H1 (cell line): ENCODE data around the gene KRTAP15-1. TPM values are rescaled to one million over a fixed set of nuclear protein-coding genes. Genes with fewer than 3 reads are reported as not detected.

Experiments used
- CTCF ChIA-PET: fragments of 300-600 bp; sonication (Branson Sonifier 250); formaldehyde crosslinking; loops from one replicate; lab custom pipeline; 2021; ENCODE audit not compliant: partially characterized antibody; lab: Charles Lee
- POLR2A ChIA-PET: fragments of 300-600 bp; sonication (Branson Sonifier 250); formaldehyde crosslinking; loops from one replicate; lab custom pipeline; 2021; ENCODE audit warnings: inconsistent platforms; ENCODE audit not compliant: partially characterized antibody; lab: Charles Lee
- DNase-seq, 2 experiments: peaks; one replicate each; pipeline versions ENCODE4 v3.0.0 to v3.0.0-alpha.2; 2010 to 2022; ENCODE audit warnings: low spot score in 2 of 2, low read depth in 1 of 2, mixed read lengths in 1 of 2
- FAIRE-seq: peaks from 2 replicates; lab custom pipeline; 2011; peaks lifted over from hg19 to GRCh38; lab: Jason Lieb, UNC
- H2AFZ ChIP-seq: 2 replicates; pipeline ENCODE4 v1.8.1; 2012; ENCODE audit warnings: low read length, inconsistent platforms
- H2AK5ac ChIP-seq: 2 replicates; pipeline ENCODE4 v1.6.1; 2013; ENCODE audit warnings: low read depth, low read length
- H2BK120ac ChIP-seq: replicated peaks from 2 replicates; pipeline ENCODE3; 2013; ENCODE audit warnings: low read depth, low read length, inconsistent platforms
- H2BK12ac ChIP-seq: 2 replicates; pipeline ENCODE4 v1.6.1; 2013; ENCODE audit warnings: low read depth, low read length
- H2BK15ac ChIP-seq: 2 replicates; pipeline ENCODE4 v1.6.1; 2013; ENCODE audit warnings: low read length
- H2BK20ac ChIP-seq: 2 replicates; pipeline ENCODE4 v1.6.1; 2013; ENCODE audit warnings: low read length
- H2BK5ac ChIP-seq: 2 replicates; pipeline ENCODE4 v1.6.1; 2013; ENCODE audit warnings: low read depth, low read length
- H3K14ac ChIP-seq: 2 replicates; pipeline ENCODE4 v1.6.1; 2013; ENCODE audit warnings: inconsistent platforms; ENCODE audit not compliant: insufficient read length
- H3K18ac ChIP-seq: 2 replicates; pipeline ENCODE4 v1.6.1; 2013; ENCODE audit warnings: low read length; ENCODE audit errors: extremely low read depth
- H3K23ac ChIP-seq: 2 replicates; pipeline ENCODE4 v1.6.1; 2013; ENCODE audit warnings: inconsistent platforms; ENCODE audit not compliant: insufficient read length
- H3K23me2 ChIP-seq: 2 replicates; pipeline ENCODE4 v1.6.1; 2013; ENCODE audit warnings: low read depth, low read length
- H3K27ac ChIP-seq: 2 replicates; pipeline ENCODE4 v1.6.1; 2011; ENCODE audit warnings: low read depth, low read length, inconsistent platforms
- H3K27me3 ChIP-seq, 4 experiments: replicated peaks in 1 of 4; 1 replicate in 1 of 4; 2 replicates in 3 of 4; pipeline versions ENCODE4 v1.6.1 to v1.8.1; 2011 to 2013; ENCODE audit warnings: low read length in 3 of 4, mild to moderate bottlenecking in 3 of 4, inconsistent platforms in 2 of 4, mixed read lengths in 2 of 4, moderate library complexity in 1 of 4; ENCODE audit not compliant: control insufficient read depth in 3 of 4, insufficient read depth in 3 of 4; ENCODE audit errors: extremely low read depth in 1 of 4
- H3K36me3 ChIP-seq, 4 experiments: 2 replicates each; pipeline versions ENCODE4 v1.6.1 to v1.8.1; 2011 to 2013; ENCODE audit warnings: mild to moderate bottlenecking in 4 of 4, low read length in 3 of 4, moderate library complexity in 2 of 4, control low read depth in 1 of 4, inconsistent platforms in 1 of 4; ENCODE audit not compliant: insufficient read depth in 4 of 4, control insufficient read depth in 2 of 4
- H3K4ac ChIP-seq: replicated peaks from 2 replicates; pipeline ENCODE3; 2013; ENCODE audit warnings: low read length, low read depth, mixed read lengths, inconsistent platforms; ENCODE audit not compliant: insufficient read length
- H3K4me1 ChIP-seq, 4 experiments: replicated peaks in 1 of 4; 1 replicate in 1 of 4; 2 replicates in 3 of 4; pipeline versions ENCODE4 v1.6.1 to v1.8.1; 2011 to 2013; ENCODE audit warnings: low read length in 3 of 4, inconsistent platforms in 2 of 4, mixed read lengths in 1 of 4; ENCODE audit not compliant: insufficient read depth in 4 of 4, control insufficient read depth in 3 of 4
- H3K4me2 ChIP-seq, 2 experiments: 2 replicates each; pipeline versions ENCODE4 v1.6.1 to v1.8.1; 2011 to 2013; ENCODE audit warnings: low read depth in 2 of 2, low read length in 2 of 2, control low read depth in 1 of 2, inconsistent platforms in 1 of 2, mild to moderate bottlenecking in 1 of 2; ENCODE audit not compliant: insufficient read depth in 1 of 2
- H3K4me3 ChIP-seq, 4 experiments: fragments of 200-600, 300-600 bp in 1 of 4; sonication (generic), shearing (Covaris generic), sonication (Bioruptor Twin) in 1 of 4; 2 replicates each; pipeline versions ENCODE4 v1.5.1 to v1.8.1; 2011 to 2016; ENCODE audit warnings: low read length in 4 of 4, low read depth in 3 of 4, control low read depth in 2 of 4, inconsistent platforms in 2 of 4, mild to moderate bottlenecking in 2 of 4, mixed read lengths in 1 of 4, moderate library complexity in 1 of 4; ENCODE audit not compliant: insufficient read depth in 2 of 4; ENCODE audit errors: extremely low read depth in 1 of 4
- H3K56ac ChIP-seq: replicated peaks from 2 replicates; pipeline ENCODE3; 2013; ENCODE audit warnings: low read depth, mild to moderate bottlenecking, mixed read lengths, low read length, inconsistent platforms; ENCODE audit not compliant: insufficient read length
- H3K79me1 ChIP-seq: 2 replicates; pipeline ENCODE4 v1.6.1; 2013; ENCODE audit warnings: low read depth, low read length, control low read depth
- H3K79me2 ChIP-seq, 2 experiments: 2 replicates each; pipeline versions ENCODE4 v1.6.1 to v1.8.1; 2012 to 2013; ENCODE audit warnings: low read length in 2 of 2, mild to moderate bottlenecking in 2 of 2, inconsistent platforms in 1 of 2; ENCODE audit not compliant: insufficient read depth in 2 of 2, control insufficient read depth in 1 of 2
- H3K9ac ChIP-seq, 4 experiments: replicated peaks in 1 of 4; 1 replicate in 1 of 4; 2 replicates in 3 of 4; pipeline versions ENCODE4 v1.6.1 to v1.8.1; 2011 to 2013; ENCODE audit warnings: low read depth in 3 of 4, low read length in 3 of 4, control low read depth in 2 of 4, mild to moderate bottlenecking in 2 of 4, moderate library complexity in 2 of 4, inconsistent platforms in 1 of 4; ENCODE audit errors: extremely low read depth in 1 of 4
- H3K9me3 ChIP-seq, 2 experiments: 2 replicates each; pipeline versions ENCODE4 v1.6.1 to v1.8.1; 2012 to 2013; ENCODE audit warnings: mild to moderate bottlenecking in 2 of 2, moderate library complexity in 2 of 2, control low read depth in 1 of 2, inconsistent platforms in 1 of 2, low read depth in 1 of 2, low read length in 1 of 2, mixed read lengths in 1 of 2; ENCODE audit not compliant: insufficient read depth in 2 of 2
- H4K20me1 ChIP-seq, 2 experiments: replicated peaks in 1 of 2; 2 replicates each; pipeline versions ENCODE3 to v1.8.1; 2011 to 2013; ENCODE audit warnings: inconsistent platforms in 2 of 2, low read length in 2 of 2, mild to moderate bottlenecking in 1 of 2; ENCODE audit not compliant: insufficient read depth in 2 of 2, control insufficient read depth in 1 of 2
- H4K5ac ChIP-seq: 2 replicates; pipeline ENCODE4 v1.6.1; 2013; ENCODE audit warnings: low read length, low read depth, mixed read lengths, inconsistent platforms; ENCODE audit not compliant: insufficient read length
- H4K8ac ChIP-seq: 2 replicates; pipeline ENCODE4 v1.8.0; 2013; ENCODE audit warnings: mild to moderate bottlenecking, moderate library complexity, low read length, inconsistent platforms; ENCODE audit not compliant: insufficient read depth; ENCODE audit errors: extremely low read depth
- H4K91ac ChIP-seq: replicated peaks from 2 replicates; pipeline ENCODE3; 2013; ENCODE audit warnings: low read length, mixed read lengths, inconsistent platforms; ENCODE audit not compliant: insufficient read length
- GABPA ChIP-seq: IDR thresholded peaks from 2 replicates; pipeline ENCODE4 v1.6.1; 2011; ENCODE audit warnings: mild to moderate bottlenecking, low read length, moderate library complexity, borderline replicate concordance; ENCODE audit not compliant: insufficient read depth
- WGBS, 2 experiments: shearing (Covaris generic) in 1 of 2; methylation state at CpG; one replicate each; pipeline versions ENCODE4 v1.1.6 to v1.1.7; 2013 to 2015; ENCODE audit warnings: low lambda C conversion rate in 2 of 2, mixed read lengths in 2 of 2, inconsistent platforms in 1 of 2, low coverage in 1 of 2, missing lambda C conversion rate in 1 of 2; ENCODE audit not compliant: insufficient replicate concordance in 2 of 2, insufficient coverage in 1 of 2, insufficient read length in 1 of 2; ENCODE audit errors: extremely low coverage in 1 of 2, missing lambda C conversion rate in 1 of 2; 5-methylcytosine and 5-hydroxymethylcytosine counted together
- polyA plus RNA-seq, 7 experiments: library from polyadenylated mRNA; depleted of rRNA in 3 of 7; stranded (reverse) in 5 of 7; unstranded in 2 of 7; fragments of >200 nt in 5 of 7; fragments of 200-250 nt in 2 of 7; gene quantifications; 1 replicate in 5 of 7; 2 replicates in 1 of 7; 4 replicates in 1 of 7; pipeline versions ENCODE4 v1.2.1 to v1.2.3, GENCODE V29; 2011 to 2013; ENCODE audit warnings: missing spikeins in 2 of 7, mixed read lengths in 2 of 7
- total RNA-seq: library from RNA; stranded (reverse); fragmentation: NEBNext Ultra II Directional; extraction: Animal tissue kit (Norgen Biotek cat#: 25700); gene quantifications from 2 replicates; pipeline ENCODE4 v1.2.1, GENCODE V29; 2021

Gene KRTAP15-1
- total and polyA plus RNA-seq, 2 of the 8 experiments (the other 6 are each of a cell fraction or from before 2014, with no cell fraction given) = not detected

DNA sequence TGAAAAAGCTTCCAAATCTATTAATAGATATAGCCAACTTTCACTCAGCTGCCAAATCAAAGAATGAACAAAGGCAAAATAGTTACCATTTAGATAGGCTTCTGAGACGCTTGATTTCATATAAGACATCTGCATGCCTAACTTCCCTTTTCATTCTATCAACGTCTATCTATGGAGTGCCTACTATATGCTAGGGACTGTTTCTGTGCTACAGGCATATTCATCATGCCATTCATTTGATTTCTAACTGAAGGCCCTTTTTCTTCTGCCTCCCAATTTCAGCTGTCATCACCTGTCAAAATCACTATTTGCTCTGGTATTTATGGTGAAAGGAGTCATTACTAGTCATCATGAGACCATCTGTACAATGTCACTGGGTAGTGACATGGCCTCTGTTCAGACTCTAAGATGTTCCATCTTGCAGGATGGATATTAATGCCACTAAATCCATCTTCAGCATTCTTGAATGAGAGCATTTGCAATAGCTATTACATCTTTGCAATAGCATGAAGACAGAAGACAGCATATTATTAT lies 48.5 kb upstream of the KRTAP15-1 start:
- FAIRE-seq = no peak
- 92% methylated on average over 2 of the region's 2 CpGs; no CpG with 5 or more reads in 1 of the 2 experiments for WGBS, 2 experiments
- no peak for TF ChIP-seq GABPA

More for the DNA sequence above, 48.5 kb upstream of the KRTAP15-1 start:
- Histone ChIP-seq H3K23me2 (no peaks in the 10 kb centered on the region), H2BK120ac (no peak overlapping the region), H4K20me1 (no peaks in the 10 kb centered on the region), H3K18ac (no peak overlapping the region), H3K23ac (no peak overlapping the region), H3K79me2 (no peaks in the 10 kb centered on the region), H3K56ac (no peak overlapping the region), H3K4me2 (no peak overlapping the region), H3K4me1 (no peaks in the 10 kb centered on the region), H2BK5ac (no peak overlapping the region), H3K36me3 (no peaks in the 10 kb centered on the region), H3K4me3 (no peak overlapping the region), H3K27me3 (no peaks in the 10 kb centered on the region), H2BK20ac (no peak overlapping the region), H2BK15ac (no peak overlapping the region), H4K8ac (no peak overlapping the region), H2AFZ (no peak overlapping the region), H3K79me1 (no peaks in the 10 kb centered on the region), H3K9me3 (no peaks in the 10 kb centered on the region; a peak in 1 of 4 replicates), H4K91ac (no peak overlapping the region), H3K14ac (no peak overlapping the region), H4K5ac (no peak overlapping the region), H3K4ac (no peak overlapping the region), H3K9ac (no peak overlapping the region), H3K27ac (no peak overlapping the region), H2AK5ac (no peak overlapping the region), H2BK12ac (no peak overlapping the region)
- ChIA-PET CTCF (interaction anchor here (0.8 to 1.1 kb wide), 4 partner anchors 12 to 123 kb away, joined by 3 read pairs; no protein-coding TSS in a partner anchor), POLR2A (no interaction called here)
- no peak for DNase-seq
